ENCODE data around the gene SMYD3. TPM values are rescaled to one million over a fixed set of nuclear protein-coding genes. Genes with fewer than 3 reads are reported as not detected.

SMYD3 gene
- total and polyA plus RNA-seq, 10 of the 15 experiments (the other 5 are each of a cell fraction or from before 2014, with no cell fraction given) = 18.3 to 54.0 (median 24.8) TPM

GRCh38 chr1:245948786-245949185 is 558.3 kb downstream of the SMYD3 start:
- Histone ChIP-seq H3K79me2 (ENCODE audit: control insufficient read depth, insufficient read depth, low read length) (no peaks in the 10 kb centered on the region), H3K27me3 (replicated peaks in 1 of 2; ENCODE audit: control insufficient read depth in 2 of 2, insufficient read depth in 2 of 2, low read length in 1 of 2) (no peaks in the 10 kb centered on the region), H4K20me1 (ENCODE audit: control insufficient read depth, insufficient read depth) (no peaks in the 10 kb centered on the region), H3K36me3 (ENCODE audit: control insufficient read depth in 2 of 2, insufficient read depth in 2 of 2, low read length in 1 of 2) (no peaks in the 10 kb centered on the region; a peak in 1 of 4 replicates), H3K4me1 (ENCODE audit: control insufficient read depth, insufficient read depth, low read length) (peaks cover 18% of the 10 kb centered on the region), H3K9me3 (replicated peaks; ENCODE audit: control insufficient read depth, insufficient read depth, low read length) (peaks cover 5% of the 10 kb centered on the region; the same call in 2 of the 3 replicates), H3K4me3 (no peak overlapping the region), H3K4me2 (ENCODE audit: control insufficient read depth, insufficient read depth) (no peak overlapping the region), H3K9ac (ENCODE audit: control insufficient read depth, insufficient read depth, low read length) (no peak overlapping the region), H2AFZ (ENCODE audit: control insufficient read depth, low read depth, low read length) (no peak overlapping the region), H3K27ac (ENCODE audit: control insufficient read depth, insufficient read depth) (no peak overlapping the region)
- ChIA-PET POLR2A (no interaction called here), RAD21 (ENCODE audit: unreplicated experiment) (no interaction called here), SMC1A (ENCODE audit: uncharacterized antibody, unreplicated experiment) (no interaction called here), CTCF (no interaction called here)
- in situ Hi-C loops (cut with MboI) (no loop called here), intact Hi-C loops (cut with micrococcal nuclease; ENCODE audit: unreplicated experiment) (no loop called here)
- WGBS (ENCODE audit: insufficient coverage, insufficient replicate concordance, low lambda C conversion rate, missing lambda C conversion rate) = 70% methylated on average over 7 of the region's 7 CpGs
- FAIRE-seq (no peak), ATAC-seq (no peak), DNase-seq (ENCODE audit: low read depth, low spot score) (no peak)
- BruUV-seq (replicated peaks) = no TSS peak
- TF ChIP-seq PAX8 (IDR thresholded peaks at IDR 0.05) (no peak), POLR2A (IDR thresholded peaks at IDR 0.05; ENCODE audit: low read depth, low read length) (no peak), IRF5 (IDR thresholded peaks at IDR 0.05; ENCODE audit: borderline replicate concordance) (no peak), ZZZ3 (IDR thresholded peaks at IDR 0.05; ENCODE audit: control insufficient read depth, insufficient read length, low read depth) (no peak), RCOR1 (conservative IDR thresholded peaks at IDR 0.05; ENCODE audit: low read depth, low read length) (no peak), NR2C2 (IDR thresholded peaks at IDR 0.05; ENCODE audit: borderline replicate concordance, control insufficient read depth, insufficient read length, low read depth) (no peak), POLR2AphosphoS2 (IDR thresholded peaks at IDR 0.05; ENCODE audit: low read depth, low read length) (no peak), CBX3 (IDR thresholded peaks at IDR 0.05; ENCODE audit: borderline replicate concordance, low read depth) (no peak), IRF3 (IDR thresholded peaks at IDR 0.05) (no peak), MEF2A (IDR thresholded peaks at IDR 0.05; ENCODE audit: insufficient read depth, low read depth, low read length) (no peak)
